Measurements from ENCODE around the gene CDKL4.

The CDKL4 gene

DNA sequence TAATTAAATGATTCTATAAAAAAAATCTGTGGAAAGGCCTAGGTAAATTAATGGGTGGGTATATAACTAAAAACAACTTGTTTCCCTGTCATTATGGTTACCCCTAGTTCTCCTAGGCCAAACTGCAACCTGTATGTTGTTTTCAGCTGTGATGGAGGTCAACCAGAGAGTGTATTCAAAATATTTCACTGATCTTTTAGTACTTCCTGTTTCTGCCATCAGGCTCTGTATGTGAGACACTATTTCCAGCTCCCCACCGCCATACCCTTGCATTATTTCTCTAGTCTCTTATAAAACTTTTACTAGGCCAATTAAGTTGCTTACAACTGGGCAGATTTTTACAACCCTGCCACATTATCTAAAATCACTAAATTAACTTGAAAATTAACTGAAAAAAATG, 21.0 kb upstream of the CDKL4 start:
- ATAC-seq = no peak
- TF ChIP-seq ZFP30 (CRISPR knock-in tag; IDR thresholded peaks at IDR 0.05) (no peak), SNAI2 (CRISPR knock-in tag; IDR thresholded peaks at IDR 0.05) (no peak), OSR1 (CRISPR knock-in tag; IDR thresholded peaks at IDR 0.05) (no peak), TOX (CRISPR knock-in tag; IDR thresholded peaks at IDR 0.05; ENCODE audit: borderline replicate concordance) (no peak), PPARA (CRISPR knock-in tag; IDR thresholded peaks at IDR 0.05; ENCODE audit: borderline replicate concordance) (no peak), TCF4 (CRISPR knock-in tag; IDR thresholded peaks at IDR 0.05; ENCODE audit: borderline replicate concordance) (no peak), ARNTL (CRISPR knock-in tag; IDR thresholded peaks at IDR 0.05; ENCODE audit: borderline replicate concordance, low read depth) (no peak), CSDC2 (CRISPR knock-in tag; IDR thresholded peaks at IDR 0.05) (no peak), ESRRG (CRISPR knock-in tag; IDR thresholded peaks at IDR 0.05) (no peak), RARB (CRISPR knock-in tag; IDR thresholded peaks at IDR 0.05) (no peak), ZFP3 (CRISPR knock-in tag; IDR thresholded peaks at IDR 0.05) (no peak), PATZ1 (CRISPR knock-in tag; IDR thresholded peaks at IDR 0.05; ENCODE audit: borderline replicate concordance) (no peak), GLIS3 (CRISPR knock-in tag; IDR thresholded peaks at IDR 0.05) (no peak), BACH2 (CRISPR knock-in tag; IDR thresholded peaks at IDR 0.05; ENCODE audit: borderline replicate concordance) (no peak), ZNF565 (CRISPR knock-in tag; conservative IDR thresholded peaks at IDR 0.05; ENCODE audit: low read depth) (no peak), CREB5 (CRISPR knock-in tag; IDR thresholded peaks at IDR 0.05; ENCODE audit: low read depth) (no peak), ZNF8 (CRISPR knock-in tag; IDR thresholded peaks at IDR 0.05) (no peak)
- TF ChIP-seq, protein P1, sequence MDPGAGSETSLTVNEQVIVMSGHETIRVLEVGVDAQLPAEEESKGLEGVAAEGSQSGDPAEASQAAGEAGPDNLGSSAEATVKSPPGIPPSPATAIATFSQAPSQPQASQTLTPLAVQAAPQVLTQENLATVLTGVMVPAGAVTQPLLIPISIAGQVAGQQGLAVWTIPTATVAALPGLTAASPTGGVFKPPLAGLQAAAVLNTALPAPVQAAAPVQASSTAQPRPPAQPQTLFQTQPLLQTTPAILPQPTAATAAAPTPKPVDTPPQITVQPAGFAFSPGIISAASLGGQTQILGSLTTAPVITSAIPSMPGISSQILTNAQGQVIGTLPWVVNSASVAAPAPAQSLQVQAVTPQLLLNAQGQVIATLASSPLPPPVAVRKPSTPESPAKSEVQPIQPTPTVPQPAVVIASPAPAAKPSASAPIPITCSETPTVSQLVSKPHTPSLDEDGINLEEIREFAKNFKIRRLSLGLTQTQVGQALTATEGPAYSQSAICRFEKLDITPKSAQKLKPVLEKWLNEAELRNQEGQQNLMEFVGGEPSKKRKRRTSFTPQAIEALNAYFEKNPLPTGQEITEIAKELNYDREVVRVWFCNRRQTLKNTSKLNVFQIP (CRISPR knock-in tag; IDR thresholded peaks at IDR 0.05; ENCODE audit: borderline replicate concordance, low read depth) = no peak
- TF ChIP-seq, protein P2, sequence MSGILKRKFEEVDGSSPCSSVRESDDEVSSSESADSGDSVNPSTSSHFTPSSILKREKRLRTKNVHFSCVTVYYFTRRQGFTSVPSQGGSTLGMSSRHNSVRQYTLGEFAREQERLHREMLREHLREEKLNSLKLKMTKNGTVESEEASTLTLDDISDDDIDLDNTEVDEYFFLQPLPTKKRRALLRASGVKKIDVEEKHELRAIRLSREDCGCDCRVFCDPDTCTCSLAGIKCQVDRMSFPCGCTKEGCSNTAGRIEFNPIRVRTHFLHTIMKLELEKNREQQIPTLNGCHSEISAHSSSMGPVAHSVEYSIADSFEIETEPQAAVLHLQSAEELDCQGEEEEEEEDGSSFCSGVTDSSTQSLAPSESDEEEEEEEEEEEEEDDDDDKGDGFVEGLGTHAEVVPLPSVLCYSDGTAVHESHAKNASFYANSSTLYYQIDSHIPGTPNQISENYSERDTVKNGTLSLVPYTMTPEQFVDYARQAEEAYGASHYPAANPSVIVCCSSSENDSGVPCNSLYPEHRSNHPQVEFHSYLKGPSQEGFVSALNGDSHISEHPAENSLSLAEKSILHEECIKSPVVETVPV (CRISPR knock-in tag; IDR thresholded peaks at IDR 0.05) = no peak

DNA sequence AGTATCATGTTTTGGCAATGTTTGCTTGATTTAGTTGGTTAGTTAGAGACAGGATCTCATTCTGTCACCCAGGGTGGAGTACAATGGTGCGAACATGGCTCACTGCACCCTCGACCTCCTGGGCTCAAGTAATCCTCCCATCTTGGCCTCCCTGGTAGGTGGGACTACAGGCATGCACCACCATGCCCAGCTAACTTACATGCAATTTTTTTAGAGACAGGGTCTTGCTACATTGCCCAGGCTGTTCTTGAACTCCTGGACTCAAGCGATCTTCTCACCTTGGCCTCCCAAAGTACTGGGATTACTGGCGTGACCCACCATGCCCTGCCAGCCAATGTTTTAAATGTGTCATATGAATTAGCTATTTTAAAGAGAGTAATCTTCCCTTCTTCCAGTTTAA, 16.3 kb upstream of the CDKL4 start:
- TF ChIP-seq ARNTL (CRISPR knock-in tag; IDR thresholded peaks at IDR 0.05; ENCODE audit: borderline replicate concordance, low read depth) (no peak), CREB5 (CRISPR knock-in tag; IDR thresholded peaks at IDR 0.05; ENCODE audit: low read depth) (no peak), SNAI2 (CRISPR knock-in tag; IDR thresholded peaks at IDR 0.05) (no peak), GLIS3 (CRISPR knock-in tag; IDR thresholded peaks at IDR 0.05) (no peak), ZNF70 (CRISPR knock-in tag; IDR thresholded peaks at IDR 0.05) (no peak), ZFP3 (CRISPR knock-in tag; IDR thresholded peaks at IDR 0.05) (no peak), ZNF565 (CRISPR knock-in tag; conservative IDR thresholded peaks at IDR 0.05; ENCODE audit: low read depth) (no peak)
- ATAC-seq = no peak

- no peak for ATAC-seq
- TF ChIP-seq SNAI2 (CRISPR knock-in tag; IDR thresholded peaks at IDR 0.05) (no peak), ZNF565 (CRISPR knock-in tag; conservative IDR thresholded peaks at IDR 0.05; ENCODE audit: low read depth) (no peak), ISL1 (CRISPR knock-in tag; IDR thresholded peaks at IDR 0.05) (no peak), PATZ1 (CRISPR knock-in tag; IDR thresholded peaks at IDR 0.05; ENCODE audit: borderline replicate concordance) (no peak), TCF4 (CRISPR knock-in tag; IDR thresholded peaks at IDR 0.05; ENCODE audit: borderline replicate concordance) (no peak), PPARA (CRISPR knock-in tag; IDR thresholded peaks at IDR 0.05; ENCODE audit: borderline replicate concordance) (no peak), TOX (CRISPR knock-in tag; IDR thresholded peaks at IDR 0.05; ENCODE audit: borderline replicate concordance) (no peak), ZNF8 (CRISPR knock-in tag; IDR thresholded peaks at IDR 0.05) (no peak), ZFP3 (CRISPR knock-in tag; IDR thresholded peaks at IDR 0.05) (no peak), GLIS3 (CRISPR knock-in tag; IDR thresholded peaks at IDR 0.05) (no peak), ARNTL (CRISPR knock-in tag; IDR thresholded peaks at IDR 0.05; ENCODE audit: borderline replicate concordance, low read depth) (no peak), ZNF70 (CRISPR knock-in tag; IDR thresholded peaks at IDR 0.05) (no peak), ZFP30 (CRISPR knock-in tag; IDR thresholded peaks at IDR 0.05) (no peak), CSDC2 (CRISPR knock-in tag; IDR thresholded peaks at IDR 0.05) (no peak)
- TF ChIP-seq, protein P2 (CRISPR knock-in tag; IDR thresholded peaks at IDR 0.05) = no peak
Observed at GRCh38 chr2:39256040-39256439, 12.3 kb upstream of the CDKL4 start.

Measured in SK-N-SH treated with all-trans-retinoic acid at 6 μM for 48 hours (cell line).